Sigmoid colon (tissue), 4 donors: ENCODE data around the gene ZNF276.
"Not testable (repeated sequence)": the region's sequence is repeated elsewhere in the genome, so short reads cannot be mapped to it uniquely, and the experiment has no call there.

Experiments
- EP300 ChIP-seq, 4 donors: sonication (generic); formaldehyde crosslinking; IDR thresholded peaks; one replicate each; pipeline ENCODE4 v1.6.1; 2017; ENCODE audit warnings: antibody characterized with exemption in 4 of 4
- POLR2A ChIP-seq, 2 donors: fragments of 450-650 bp; IDR thresholded peaks; one replicate each; pipeline ENCODE4 v1.6.1; 2016; ENCODE audit warnings: antibody characterized with exemption in 2 of 2, mild to moderate bottlenecking in 2 of 2, moderate library complexity in 2 of 2
- POLR2AphosphoS5 ChIP-seq, 4 donors: sonication (generic); formaldehyde crosslinking; IDR thresholded peaks; one replicate each; pipeline ENCODE4 v1.6.1; 2017; ENCODE audit warnings: antibody characterized with exemption in 4 of 4
- TF ChIP-seq, protein P1 (sequence below), 4 experiments: fragments of 450-650 bp in 3 of 4; fragments of 200-600 bp in 1 of 4; IDR thresholded peaks; one replicate each; pipeline ENCODE4 v1.5.1; 2016 to 2019; ENCODE audit warnings: antibody characterized with exemption in 4 of 4, mild to moderate bottlenecking in 3 of 4, moderate library complexity in 2 of 4

GRCh38 chr16:89698717-89699116 is 22.6 kb upstream of the ZNF276 start:
- TF ChIP-seq, protein P1, sequence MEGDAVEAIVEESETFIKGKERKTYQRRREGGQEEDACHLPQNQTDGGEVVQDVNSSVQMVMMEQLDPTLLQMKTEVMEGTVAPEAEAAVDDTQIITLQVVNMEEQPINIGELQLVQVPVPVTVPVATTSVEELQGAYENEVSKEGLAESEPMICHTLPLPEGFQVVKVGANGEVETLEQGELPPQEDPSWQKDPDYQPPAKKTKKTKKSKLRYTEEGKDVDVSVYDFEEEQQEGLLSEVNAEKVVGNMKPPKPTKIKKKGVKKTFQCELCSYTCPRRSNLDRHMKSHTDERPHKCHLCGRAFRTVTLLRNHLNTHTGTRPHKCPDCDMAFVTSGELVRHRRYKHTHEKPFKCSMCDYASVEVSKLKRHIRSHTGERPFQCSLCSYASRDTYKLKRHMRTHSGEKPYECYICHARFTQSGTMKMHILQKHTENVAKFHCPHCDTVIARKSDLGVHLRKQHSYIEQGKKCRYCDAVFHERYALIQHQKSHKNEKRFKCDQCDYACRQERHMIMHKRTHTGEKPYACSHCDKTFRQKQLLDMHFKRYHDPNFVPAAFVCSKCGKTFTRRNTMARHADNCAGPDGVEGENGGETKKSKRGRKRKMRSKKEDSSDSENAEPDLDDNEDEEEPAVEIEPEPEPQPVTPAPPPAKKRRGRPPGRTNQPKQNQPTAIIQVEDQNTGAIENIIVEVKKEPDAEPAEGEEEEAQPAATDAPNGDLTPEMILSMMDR (IDR thresholded peaks at IDR 0.05): not testable (repeated sequence)
- not testable (repeated sequence) for TF ChIP-seq POLR2A, POLR2AphosphoS5, EP300 (IDR thresholded peaks at IDR 0.05)
